Stimulated activated CD8-positive, alpha-beta memory T cell treated with anti-CD3 and anti-CD28 coated beads, Interleukin-15, amount 100 ng/mL, for 24 hours (primary cell): ENCODE results near the gene SULT1B1.
"Not testable (repeated sequence)": the region's sequence is repeated elsewhere in the genome, so short reads cannot be mapped to it uniquely, and the experiment has no call there.

Experiments used
- DNase-seq: peaks from one replicate; pipeline ENCODE4 v3.0.0-alpha.2; 2020; ENCODE audit warnings: low read depth

SULT1B1 gene

DNA sequence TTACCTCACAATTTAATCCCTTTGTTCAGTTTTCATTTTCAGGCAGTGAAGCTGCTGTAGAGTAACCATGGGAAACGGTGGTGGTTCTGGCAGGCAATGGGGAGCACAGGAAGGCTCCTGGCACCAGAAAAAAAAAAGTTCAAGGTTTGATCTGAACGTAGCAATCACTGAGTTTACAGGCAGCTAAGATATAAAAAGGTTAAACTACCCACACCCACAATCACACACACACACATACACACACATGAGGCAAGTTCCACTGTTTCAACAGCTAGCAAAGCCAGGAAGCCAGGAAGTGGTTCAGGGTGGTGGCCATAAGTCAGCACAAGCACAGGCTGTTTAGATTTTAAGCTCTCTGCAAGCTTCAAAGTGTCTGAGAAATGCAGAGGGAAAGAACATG, at the start of gene SULT1B1:
SULT1B1 (minus strand) TSS at position 166 of the 400 bp plus-strand sequence. CDS start 5,403 bp downstream, outside the sequence.
- no peak for DNase-seq

DNA sequence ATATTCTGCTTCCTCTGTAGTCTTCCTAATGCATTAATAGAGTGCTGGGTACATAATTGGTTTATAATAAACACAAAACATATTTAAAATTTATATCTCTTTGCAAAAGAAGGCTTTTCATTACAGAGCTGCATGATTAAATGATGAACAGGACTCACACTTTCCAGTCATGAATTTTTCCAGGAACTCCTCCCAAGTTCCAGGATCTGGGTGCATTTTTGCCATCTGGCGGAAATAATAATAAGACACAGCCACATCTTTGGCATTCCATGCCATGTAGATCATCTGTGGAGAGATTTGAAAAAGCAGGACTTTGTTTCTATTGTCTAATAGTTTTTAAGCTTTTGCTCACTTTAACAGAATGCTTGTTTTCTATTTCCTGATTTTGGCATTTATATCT, 40.2 kb upstream of the SULT1B1 start:
- DNase-seq = no peak

DNA sequence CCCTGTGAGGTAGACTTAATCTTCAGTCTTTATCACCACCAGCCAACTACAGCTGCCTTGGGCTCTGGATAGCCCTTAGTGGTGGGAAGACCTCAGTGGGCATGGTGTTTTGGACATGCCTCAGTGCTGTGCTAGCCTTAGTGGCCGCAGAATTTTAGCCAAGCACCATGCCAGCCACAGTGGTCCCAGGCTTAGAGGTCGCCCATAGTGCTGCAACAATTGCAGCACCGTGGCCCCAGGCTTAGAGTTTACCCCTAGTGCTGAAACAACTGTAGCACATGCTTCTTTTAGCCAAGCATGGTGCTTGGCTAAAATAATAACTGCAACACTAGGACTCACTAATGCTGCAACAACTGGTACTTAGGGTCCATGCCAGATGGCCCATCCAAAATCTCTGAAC, 38.9 kb upstream of the SULT1B1 start:
- DNase-seq = no peak

DNA sequence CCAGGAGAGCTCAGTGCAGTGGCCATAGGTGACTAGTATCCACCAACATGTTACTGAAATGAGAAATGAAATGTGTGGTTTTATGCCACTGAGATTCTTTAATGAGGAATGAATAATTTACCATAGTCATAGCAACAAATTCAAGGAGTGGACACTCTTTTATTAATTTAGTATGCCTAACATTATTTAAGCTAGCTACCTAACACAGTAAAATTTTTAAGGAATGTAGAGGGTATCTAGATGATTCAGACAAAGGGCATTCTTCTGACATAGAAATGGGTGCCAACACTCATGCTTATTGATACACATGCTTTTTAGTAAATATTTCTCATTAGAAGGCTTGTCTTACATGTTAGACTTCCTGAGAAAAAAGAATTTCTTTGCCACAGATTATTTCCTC, 33.3 kb upstream of the SULT1B1 start:
- no peak for DNase-seq

DNA sequence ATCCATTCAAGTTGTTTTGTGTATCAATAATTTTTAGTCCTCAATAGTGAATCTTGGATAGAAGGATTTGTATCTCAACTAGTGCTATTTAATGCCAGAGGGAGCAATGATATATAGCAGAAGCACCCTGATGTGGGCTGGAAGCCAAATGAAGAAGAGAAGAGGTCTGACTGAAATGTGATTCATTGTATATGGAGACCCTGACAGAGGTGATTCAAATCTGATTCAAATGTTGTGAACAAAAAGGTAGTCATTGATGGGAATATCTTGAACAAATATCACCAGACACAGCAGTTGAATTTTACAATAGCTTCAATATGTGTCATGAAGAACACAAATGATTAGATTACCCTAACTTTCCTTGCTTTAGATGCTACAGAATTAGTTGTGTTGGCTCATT, 27.5 kb upstream of the SULT1B1 start:
- DNase-seq = no peak

DNA sequence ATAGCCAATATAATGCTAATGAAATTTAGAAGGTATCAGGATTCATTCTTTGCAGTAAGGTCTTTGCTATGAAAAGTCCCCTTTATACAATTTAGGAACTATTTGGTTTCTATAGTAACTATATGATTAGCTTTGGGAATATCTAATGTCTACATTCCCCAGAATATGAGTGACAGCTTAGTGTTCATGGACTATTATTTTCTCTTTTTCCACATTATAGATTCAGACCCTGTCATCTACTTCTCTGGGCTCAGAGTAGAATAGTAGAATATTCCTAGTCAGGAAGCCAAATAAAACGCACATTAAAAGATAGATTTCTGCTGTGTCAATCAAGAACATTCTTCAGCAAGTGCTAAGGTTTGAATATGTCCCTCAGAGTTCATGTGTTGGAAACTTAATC, 26.1 kb upstream of the SULT1B1 start:
- DNase-seq = no peak

DNA sequence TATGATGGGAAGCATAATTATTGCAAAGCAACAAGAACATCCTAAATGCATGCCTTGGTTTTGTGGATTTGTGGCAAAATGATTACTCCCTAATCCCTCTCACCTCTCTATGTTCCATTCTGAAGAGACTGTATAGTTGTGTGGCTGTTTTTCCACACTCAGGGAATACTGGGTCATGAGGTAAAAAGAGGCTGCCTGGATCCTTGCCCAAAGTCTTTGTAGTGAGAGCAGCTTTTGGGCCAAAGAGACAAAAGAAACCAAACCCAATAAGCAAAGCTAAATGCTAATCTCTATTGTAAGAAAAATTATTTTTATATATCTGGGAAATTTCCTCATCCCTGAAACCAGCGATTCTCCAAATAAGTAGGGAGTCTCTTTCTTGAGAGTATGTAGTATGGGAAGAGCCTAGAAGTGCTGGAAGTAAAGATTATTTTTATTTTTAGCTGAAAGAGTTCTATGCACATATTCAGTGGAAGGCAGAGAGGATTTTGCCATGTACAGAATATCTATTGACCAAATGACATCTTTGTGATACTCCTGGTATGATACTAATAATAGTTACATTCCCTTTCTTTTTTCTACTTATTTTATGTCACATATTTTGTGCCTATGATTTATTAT, 24.9 kb upstream of the SULT1B1 start:
- DNase-seq = no peak

DNA sequence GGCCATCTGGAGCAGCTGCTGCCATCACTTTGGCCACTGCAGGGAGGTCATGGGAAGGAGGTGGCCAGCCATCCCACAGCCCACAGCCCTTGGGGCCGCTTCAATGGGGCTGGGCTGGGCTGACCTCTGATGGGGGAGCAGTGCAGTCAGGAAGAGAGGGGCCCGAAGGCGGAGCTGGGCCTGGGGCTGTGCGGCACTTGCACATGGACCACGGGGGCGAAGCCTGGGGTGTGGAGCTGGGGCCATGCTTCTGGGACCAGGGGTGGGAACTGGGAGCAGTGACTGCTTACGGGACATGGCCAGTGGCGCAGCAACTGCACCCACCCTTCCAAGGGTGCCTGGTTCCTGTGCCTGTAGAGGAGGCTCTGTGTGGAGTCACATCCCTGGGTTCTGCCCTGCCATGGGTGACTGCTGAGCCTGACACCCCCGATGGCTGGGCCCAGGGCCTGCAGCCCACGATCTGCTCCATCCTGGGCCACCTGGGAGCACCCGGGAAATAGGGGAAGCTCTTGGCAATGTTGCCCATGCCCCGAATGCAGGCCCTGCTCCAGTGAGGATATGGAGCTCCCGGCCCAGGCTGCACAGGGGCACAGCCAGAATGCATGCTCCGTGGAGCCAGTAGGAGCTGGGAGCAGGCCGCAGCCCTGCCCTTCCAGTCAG, 22.4 kb upstream of the SULT1B1 start:
- DNase-seq = no peak

DNA sequence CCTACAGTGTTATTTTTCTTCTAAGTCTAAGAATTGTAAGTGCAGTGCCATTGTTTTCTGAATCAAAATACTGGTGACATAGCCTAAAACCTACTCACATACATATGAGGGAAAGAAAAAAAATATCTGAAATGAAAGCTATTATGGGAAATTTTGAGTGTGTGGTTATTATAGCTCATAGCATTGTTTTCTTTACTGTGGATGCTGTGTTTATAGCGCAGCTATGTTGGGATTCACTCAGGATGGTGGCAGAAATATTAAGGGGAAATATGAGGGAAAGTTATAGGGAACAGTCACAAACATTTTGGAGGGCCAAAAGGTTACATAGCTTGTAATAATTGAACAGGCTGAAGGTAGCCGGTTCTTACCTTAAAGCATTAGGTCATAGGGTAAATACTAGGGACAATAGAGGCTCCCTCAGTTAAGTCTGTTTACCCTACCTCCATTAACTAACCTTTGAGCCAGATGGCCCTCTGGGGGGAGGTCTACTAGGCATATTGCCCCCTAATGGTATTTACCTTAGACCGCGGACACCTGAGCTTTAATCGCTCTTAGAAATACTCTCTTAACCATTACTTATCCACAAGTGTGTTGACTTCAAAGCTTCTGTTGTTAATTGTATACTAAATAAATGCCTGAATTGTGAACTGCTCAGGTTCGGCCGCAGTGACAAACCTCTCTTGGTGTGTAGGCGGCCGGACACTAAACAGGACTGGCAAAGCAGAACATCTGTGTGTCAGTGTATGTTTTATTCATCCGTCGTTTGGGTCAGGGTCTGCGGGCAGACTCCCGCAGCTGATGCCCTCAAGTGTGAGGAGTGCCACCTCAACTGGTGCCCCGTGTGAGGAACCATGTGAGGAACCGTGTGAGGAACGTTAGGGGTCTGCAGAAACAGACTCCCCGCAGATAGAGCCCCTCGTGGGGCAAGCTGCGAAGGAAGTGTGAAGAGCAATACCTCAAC, 21.3 kb upstream of the SULT1B1 start:
- DNase-seq = no peak

DNA sequence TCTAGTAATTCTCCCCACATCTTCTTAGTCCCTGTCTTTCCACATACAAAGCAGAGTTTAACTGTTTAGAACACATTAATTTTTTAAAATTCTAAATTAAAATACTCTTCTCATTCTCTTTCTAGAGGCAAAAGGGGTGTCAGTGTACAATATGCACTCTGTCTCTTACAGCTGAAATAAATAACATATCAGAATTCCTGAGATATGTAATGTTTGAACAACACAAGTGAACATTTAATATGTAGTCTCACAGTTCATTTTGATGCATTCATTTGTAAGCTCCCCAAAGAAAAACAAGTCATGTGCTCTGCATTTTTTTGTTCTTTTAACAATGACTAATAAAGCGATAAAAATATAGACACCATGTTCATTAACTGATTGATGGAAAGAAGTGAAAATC, 19.7 kb upstream of the SULT1B1 start:
- no peak for DNase-seq

DNA sequence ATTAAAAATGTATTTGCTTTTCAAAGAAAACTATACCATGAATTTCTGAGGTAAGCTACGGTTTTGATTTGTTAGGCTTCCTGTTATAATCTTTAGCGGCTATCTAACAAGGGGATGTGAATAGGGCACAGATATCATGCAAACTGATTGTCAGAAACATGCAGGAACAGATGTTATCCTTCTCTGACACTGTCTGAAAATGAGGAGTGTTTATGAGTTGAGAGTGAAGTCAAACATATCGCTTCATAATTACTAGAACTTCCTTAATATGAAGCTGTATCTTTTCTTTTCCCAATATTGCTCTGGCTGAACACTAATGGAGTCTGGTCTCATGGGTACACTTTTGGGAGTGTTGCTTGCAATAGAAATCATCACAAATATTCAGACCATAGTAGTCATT, 16.3 kb upstream of the SULT1B1 start:
- no peak for DNase-seq

DNA sequence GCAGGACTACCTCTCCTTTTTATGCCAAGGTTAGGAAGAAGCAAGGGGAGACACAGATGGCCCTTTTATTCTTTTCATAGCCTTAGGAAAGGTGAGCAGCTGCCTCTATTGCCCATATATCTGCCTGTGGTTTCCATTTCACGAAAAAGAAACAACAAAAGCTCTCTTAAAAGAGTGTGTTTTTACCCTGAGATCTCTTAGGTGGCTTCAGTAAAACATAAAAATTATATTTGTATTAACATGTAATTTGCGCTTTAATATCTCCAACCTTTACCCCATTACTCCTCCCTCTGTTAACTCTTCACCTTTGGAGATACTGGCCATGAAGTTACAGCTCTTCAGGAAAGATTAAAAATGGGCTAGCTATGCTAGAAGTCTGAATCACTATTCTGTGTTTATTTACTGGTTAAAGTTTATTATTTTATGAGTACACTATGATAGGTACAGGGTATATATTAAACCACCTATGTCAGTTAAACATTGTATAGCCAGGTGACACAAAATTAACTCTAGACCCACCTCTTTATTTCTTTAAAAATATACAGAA, 15.0 kb upstream of the SULT1B1 start:
- no peak for DNase-seq

DNA sequence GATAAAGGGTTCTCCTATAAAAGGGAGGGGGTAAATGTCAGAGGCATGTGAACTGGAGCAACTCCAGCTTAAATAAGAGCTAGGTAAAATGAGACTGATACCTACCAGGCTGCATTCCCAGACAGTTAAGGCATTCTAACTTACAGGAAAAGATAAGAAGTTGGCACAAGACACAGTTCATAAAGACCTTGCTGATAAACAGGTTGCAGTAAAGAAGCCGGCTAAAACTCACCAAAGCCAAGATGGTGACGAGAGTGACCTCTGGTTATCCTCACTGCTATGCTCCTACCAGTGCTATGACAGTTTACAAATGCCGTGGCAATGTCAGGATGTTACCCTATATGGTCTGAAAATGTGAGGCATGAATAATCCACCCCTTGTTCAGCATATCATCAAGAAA, 13.1 kb upstream of the SULT1B1 start:
- DNase-seq = no peak

DNA sequence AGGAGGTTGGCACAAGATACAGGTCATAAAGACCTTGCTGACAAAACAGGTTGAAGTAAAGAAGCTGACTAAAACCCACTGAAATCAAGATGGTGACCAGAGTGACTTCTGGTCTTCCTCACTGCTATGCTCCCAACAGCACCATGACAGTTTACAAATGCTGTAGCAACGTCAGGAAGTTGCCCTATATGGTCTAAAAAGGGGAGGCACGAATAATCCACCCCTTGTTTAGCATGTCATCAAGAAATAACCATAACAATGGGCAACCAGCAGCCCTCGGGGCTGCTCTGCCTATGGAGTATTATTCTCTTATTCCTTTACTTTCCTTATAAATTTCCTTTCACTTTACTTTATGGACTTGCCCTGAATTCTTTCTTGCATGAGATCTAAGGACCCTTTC, 8.1 kb upstream of the SULT1B1 start:
- DNase-seq = not testable (repeated sequence)

DNA sequence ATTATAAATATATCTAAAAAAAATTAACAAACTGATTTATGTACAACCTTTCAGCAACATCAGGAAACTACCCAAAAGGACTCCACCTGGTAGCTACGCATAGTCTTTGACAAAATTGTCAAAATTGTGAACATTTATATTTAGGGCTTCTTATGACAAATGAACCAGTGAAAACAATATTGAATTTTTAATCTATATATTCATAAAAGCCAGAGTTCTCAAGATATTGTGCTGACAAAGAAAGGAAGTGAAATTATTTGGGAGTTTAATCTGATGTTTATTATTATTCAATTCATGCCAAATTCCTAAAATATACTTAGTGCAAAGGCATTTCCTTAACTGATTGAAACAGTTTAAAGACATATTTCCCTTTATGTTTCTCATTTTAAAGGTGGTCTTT, 5.3 kb upstream of the SULT1B1 start:
- no peak for DNase-seq

DNA sequence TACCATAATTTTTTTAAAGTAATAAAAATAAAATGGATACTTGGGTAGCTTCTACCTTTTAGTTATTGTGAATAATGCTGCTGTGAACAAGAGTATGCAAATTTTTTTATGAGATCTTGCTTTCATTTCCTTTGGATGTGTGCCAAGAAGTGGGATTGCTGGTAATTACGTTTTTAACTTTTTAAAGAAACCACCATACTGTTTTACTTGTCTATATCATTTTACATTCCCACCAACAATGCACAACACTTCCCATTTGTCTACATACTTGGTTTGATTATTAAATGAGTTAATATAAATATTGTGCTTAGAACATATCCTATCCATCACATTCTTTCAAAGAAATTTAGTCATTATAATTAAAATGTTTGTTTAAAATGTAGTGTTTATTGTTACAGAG, 3.9 kb upstream of the SULT1B1 start:
- DNase-seq = no peak

DNA sequence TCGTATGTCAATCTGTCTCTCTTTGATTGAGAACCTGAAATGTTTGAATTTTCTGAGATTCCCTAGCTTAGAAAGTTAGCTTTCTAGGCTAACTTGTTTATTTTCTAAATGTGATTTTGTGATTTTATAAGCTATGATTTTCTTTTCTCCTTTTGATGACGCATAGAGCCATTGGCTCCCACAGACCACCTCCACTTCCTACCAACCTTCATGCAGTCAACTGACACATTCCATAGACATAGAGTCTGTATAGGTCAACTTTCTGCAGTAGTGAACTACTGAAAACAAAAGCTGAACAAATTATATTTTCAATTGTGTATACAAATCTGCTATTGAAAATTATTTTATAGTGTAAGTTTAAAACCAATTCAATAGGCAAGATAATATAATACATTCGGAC, 2.8 kb upstream of the SULT1B1 start:
- no peak for DNase-seq

DNA sequence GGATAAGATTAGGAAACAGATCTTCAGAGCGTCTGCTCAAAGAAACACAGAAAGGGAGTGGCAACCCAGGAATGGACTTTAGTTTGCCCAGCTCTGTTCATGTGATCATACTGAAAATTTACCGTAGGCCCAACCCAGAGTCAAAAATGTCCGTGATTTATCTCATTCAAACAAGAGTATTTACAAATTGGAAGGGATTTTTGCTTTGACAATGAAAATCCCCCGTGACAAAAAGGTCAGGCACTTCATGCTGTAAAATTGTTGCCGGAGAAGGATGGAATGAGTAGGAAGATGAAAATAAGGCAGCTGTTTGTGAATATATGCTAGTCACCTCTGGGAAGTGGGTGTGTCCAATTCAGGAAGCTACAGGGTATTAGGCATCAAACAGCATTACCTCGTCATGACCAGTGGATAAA, 1.2 kb downstream of the SULT1B1 start:
- DNase-seq = no peak

DNA sequence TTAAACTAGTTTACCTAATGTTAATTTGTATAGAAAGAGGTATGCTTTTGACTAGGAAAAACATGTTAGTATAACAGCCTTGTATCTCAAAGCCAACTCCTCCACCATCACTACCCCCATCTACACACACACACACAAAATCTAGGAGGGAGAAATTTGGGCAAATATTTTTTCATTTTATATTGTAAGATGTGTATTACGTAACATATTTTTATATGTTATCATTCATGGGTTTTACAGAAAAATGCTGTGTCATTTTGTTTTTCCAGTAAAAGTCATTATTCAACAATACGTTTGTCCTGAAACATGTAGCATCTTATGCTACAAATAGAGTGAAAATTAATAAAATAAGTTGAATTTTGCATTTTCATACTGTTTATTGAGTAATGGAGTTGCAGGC, 3.0 kb downstream of the SULT1B1 start:
- DNase-seq = no peak

DNA sequence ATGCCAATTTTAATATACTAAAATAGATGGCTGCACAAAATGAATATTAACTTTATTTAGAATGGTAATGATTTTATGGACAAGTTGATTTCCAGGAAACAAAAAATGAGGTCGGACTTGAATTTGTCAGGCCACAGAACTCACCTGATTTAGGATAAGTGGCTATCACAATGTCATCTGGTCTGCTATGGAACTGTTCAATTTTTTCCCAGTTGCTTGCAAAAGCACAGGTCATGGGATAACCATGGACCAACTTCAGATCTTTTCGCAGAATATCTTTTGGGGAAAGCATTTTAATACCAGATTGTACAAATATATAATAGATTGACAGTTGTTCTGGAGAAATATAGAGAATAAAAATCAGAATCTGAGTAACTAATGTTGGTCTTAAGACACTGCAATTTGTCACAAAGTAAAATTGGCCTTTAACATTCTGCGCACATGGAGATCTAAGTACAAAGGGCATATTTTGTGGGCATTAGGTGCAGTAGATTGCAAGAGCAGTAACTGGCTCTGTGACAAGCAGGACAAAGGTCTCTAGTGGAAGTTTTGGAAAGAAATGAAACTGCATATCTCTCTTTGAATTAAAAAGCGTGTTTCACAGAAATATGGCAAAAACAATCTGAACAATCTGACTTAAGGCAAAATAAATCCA, 5.4 kb downstream of the SULT1B1 start:
- DNase-seq = no peak

DNA sequence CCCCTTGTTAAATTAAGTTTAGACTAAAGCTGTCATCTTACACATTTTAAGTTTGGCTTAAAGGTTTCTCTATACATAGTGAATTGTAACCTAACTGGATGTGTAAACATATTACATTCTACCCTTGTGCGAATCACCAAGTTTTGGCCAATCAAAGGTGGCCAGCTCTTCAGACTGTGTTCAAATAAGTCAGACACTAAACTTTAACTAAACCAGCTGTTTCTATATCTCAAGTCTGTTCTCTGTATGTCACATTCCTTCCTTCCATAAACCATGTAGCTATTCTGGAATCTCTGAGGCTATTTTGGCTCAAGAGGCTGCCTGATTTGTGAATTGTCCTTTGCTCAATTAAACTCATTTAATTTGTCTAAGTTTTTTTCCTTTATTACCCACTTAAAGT, 6.7 kb downstream of the SULT1B1 start:
- no peak for DNase-seq

DNA sequence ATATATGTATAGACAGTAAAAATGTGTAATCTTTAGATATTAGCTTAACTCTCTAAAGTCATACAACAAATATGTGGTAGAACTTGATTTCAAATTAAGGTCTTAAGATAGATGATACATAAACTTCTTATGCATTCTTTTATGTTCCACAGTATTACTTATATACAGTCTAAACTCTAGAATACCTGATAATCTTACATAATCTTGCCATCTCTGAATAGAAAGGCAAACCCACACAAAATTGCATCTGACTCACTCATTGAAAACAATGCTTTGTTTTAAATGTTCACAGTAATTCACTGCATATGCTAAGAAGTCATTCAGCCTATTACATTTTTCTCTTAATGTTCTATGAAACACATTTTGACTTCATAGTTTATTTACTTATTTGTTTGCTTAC, 10.1 kb downstream of the SULT1B1 start:
- no peak for DNase-seq
